ENCODE results near the gene GNGT2.

GNGT2 gene

GRCh38 chr17:49200423-49201083, 9.8 kb downstream of the GNGT2 start:
- H3K4me3 ChIP-seq (replicated peaks; ENCODE audit: low read depth, low read length), result no peak overlapping the region
- DNase-seq (ENCODE audit: extremely low read depth, low read depth), result no peak
- TF ChIP-seq CTCF (IDR thresholded peaks at IDR 0.05; ENCODE audit: low read depth, low read length, missing control alignments), result no peak

- TF ChIP-seq CTCF (IDR thresholded peaks at IDR 0.05; ENCODE audit: low read depth, low read length, missing control alignments), result no peak
- no peak overlapping the region for H3K4me3 ChIP-seq (replicated peaks; ENCODE audit: low read depth, low read length)
- DNase-seq (ENCODE audit: extremely low read depth, low read depth), result no peak
Observed at GRCh38 chr17:49198211-49198610, 12.2 kb downstream of the GNGT2 start.

- DNase-seq (ENCODE audit: extremely low read depth, low read depth), result no peak
- H3K4me3 ChIP-seq (replicated peaks; ENCODE audit: low read depth, low read length), result no peak overlapping the region
- TF ChIP-seq CTCF (IDR thresholded peaks at IDR 0.05; ENCODE audit: low read depth, low read length, missing control alignments), result no peak
Observed at GRCh38 chr17:49197346-49197998, 12.9 kb downstream of the GNGT2 start.

- no peak for TF ChIP-seq CTCF (IDR thresholded peaks at IDR 0.05; ENCODE audit: low read depth, low read length, missing control alignments)
- DNase-seq (ENCODE audit: extremely low read depth, low read depth), result no peak
- no peak overlapping the region for H3K4me3 ChIP-seq (replicated peaks; ENCODE audit: low read depth, low read length)
Observed at GRCh38 chr17:49196520-49196919, 13.9 kb downstream of the GNGT2 start.

- H3K4me3 ChIP-seq (replicated peaks; ENCODE audit: low read depth, low read length), result no peak overlapping the region
- DNase-seq (ENCODE audit: extremely low read depth, low read depth), result no peak
- no peak for TF ChIP-seq CTCF (IDR thresholded peaks at IDR 0.05; ENCODE audit: low read depth, low read length, missing control alignments)
Observed at GRCh38 chr17:49195751-49196150, 14.6 kb downstream of the GNGT2 start.

- H3K4me3 ChIP-seq (replicated peaks; ENCODE audit: low read depth, low read length), result no peak overlapping the region
- no peak for DNase-seq (ENCODE audit: extremely low read depth, low read depth)
- TF ChIP-seq CTCF (IDR thresholded peaks at IDR 0.05; ENCODE audit: low read depth, low read length, missing control alignments), result no peak
Observed at GRCh38 chr17:49194297-49194607, 16.1 kb downstream of the GNGT2 start.

Data from HFF-Myc (cell line).